DND-41 (cell line): Measurements from ENCODE around the gene CTSE.

Experiments used
- CTCF ChIP-seq: IDR thresholded peaks from 2 replicates; pipeline ENCODE4 v1.5.1; 2012; ENCODE audit warnings: borderline replicate concordance, low read length, moderate library complexity, mild to moderate bottlenecking; ENCODE audit not compliant: poor library complexity, severe bottlenecking; ENCODE audit errors: extremely low read depth
- EZH2 ChIP-seq: IDR thresholded peaks from 3 replicates; pipeline ENCODE4 v1.6.1; 2012; ENCODE audit warnings: borderline replicate concordance, low read depth, mild to moderate bottlenecking, moderate library complexity, low read length, inconsistent platforms; ENCODE audit not compliant: severe bottlenecking

- no peak for TF ChIP-seq CTCF
- no peak for TF ChIP-seq EZH2
Observed at GRCh38 chr1:206025283-206025820, 1.7 kb upstream of the CTSE start.
